Adipocyte (in vitro differentiated cells): ENCODE results near the gene RBM18.

ENCODE experiments used
- DNase-seq: peaks from one replicate; pipeline ENCODE4 v3.0.0-alpha.2; 2015; ENCODE audit warnings: low read depth
- H3K27me3 ChIP-seq: replicated peaks from 2 replicates; pipeline ENCODE4 v1.7.0; 2013; ENCODE audit warnings: mild to moderate bottlenecking, low read length, moderate library complexity; ENCODE audit not compliant: control insufficient read depth, insufficient read depth
- H3K36me3 ChIP-seq: 2 replicates; pipeline ENCODE4 v1.7.0; 2013; ENCODE audit warnings: low read length, mild to moderate bottlenecking, moderate library complexity; ENCODE audit not compliant: control insufficient read depth, insufficient read depth, severe bottlenecking
- H3K4me1 ChIP-seq: 2 replicates; pipeline ENCODE4 v1.7.0; 2013; ENCODE audit warnings: mild to moderate bottlenecking, low read length, moderate library complexity; ENCODE audit not compliant: control insufficient read depth, insufficient read depth
- H3K4me3 ChIP-seq: 2 replicates; pipeline ENCODE4 v1.7.0; 2013; ENCODE audit warnings: mild to moderate bottlenecking, low read length, moderate library complexity
- H3K9ac ChIP-seq: 2 replicates; pipeline ENCODE4 v1.7.0; 2013; ENCODE audit warnings: mild to moderate bottlenecking, low read length, moderate library complexity
- H3K9me3 ChIP-seq: 2 replicates; pipeline ENCODE4 v1.7.0; 2013; ENCODE audit warnings: mild to moderate bottlenecking, low read length, moderate library complexity; ENCODE audit not compliant: control insufficient read depth

RBM18 gene

DNA sequence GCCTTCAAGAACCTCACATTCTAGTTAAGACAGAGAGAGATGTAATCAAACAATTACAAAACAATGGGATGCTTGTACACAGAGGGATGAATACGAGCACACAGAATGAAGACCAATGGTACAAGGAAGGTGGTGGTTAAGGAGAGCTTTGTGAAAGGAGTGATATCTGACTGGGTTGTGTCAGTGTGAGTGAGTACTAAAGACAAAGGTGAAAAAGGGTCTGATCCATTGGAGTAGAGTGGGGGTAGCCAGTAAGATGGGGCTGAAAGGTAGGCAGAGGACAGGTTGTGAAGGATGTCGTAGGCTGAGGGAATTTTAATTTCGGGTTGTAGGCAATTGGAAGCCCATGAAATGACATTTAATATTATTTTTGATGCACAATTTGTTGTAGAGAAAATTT lies 9.9 kb downstream of the RBM18 start:
- Histone ChIP-seq H3K4me3 (no peak overlapping the region), H3K9me3 (no peaks in the 10 kb centered on the region), H3K36me3 (peaks cover 60% of the 10 kb centered on the region), H3K27me3 (no peaks in the 10 kb centered on the region), H3K9ac (no peak overlapping the region), H3K4me1 (no peaks in the 10 kb centered on the region)
- no peak for DNase-seq

DNA sequence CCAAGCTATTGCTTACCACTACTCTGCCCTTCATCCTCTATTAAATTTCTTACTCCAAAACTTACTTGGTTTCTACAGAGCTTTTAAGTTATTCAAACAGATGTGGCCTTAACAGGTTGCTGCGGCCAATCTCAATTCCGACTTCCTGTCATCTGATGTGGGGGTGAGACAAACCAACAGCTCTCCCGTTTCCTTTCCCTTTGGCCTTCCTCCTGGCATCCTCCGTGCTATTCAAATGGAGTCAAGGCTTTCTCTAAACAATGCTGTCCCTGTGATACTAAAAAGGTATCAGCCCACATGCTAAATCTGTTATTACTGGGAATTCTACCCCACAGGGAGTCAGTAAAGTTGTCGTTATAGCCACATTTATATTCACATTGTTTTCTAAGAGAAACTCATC lies 11.8 kb downstream of the RBM18 start:
- no peak overlapping the region for H3K9ac ChIP-seq
- H3K27me3 ChIP-seq: no peaks in the 10 kb centered on the region
- H3K36me3 ChIP-seq: peaks cover 69% of the 10 kb centered on the region
- no peaks in the 10 kb centered on the region for H3K9me3 ChIP-seq
- no peaks in the 10 kb centered on the region for H3K4me1 ChIP-seq
- no peak for DNase-seq
- no peak overlapping the region for H3K4me3 ChIP-seq

DNA sequence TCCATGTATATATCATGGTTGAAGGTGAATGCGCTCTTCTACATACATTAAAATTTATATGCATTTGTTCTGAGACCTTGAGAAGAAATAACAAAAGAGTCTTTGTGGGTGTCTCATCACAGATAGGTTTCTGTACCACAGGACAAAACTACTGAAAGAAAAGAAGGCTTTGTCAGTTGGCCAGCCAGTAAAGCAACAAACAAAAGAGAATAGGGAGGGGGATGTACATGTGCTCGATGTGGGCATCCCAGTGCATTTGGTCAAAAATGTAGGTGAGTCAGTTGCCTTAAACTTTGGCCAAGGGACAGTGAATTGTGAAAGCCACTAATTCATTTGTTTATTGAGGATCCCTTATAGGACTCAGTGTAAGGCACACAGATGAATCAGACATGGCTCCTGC lies 13.3 kb downstream of the RBM18 start:
- H3K9ac ChIP-seq: no peak overlapping the region
- H3K27me3 ChIP-seq: no peaks in the 10 kb centered on the region
- H3K4me1 ChIP-seq: no peaks in the 10 kb centered on the region
- no peak for DNase-seq
- H3K36me3 ChIP-seq: peaks cover 78% of the 10 kb centered on the region
- H3K9me3 ChIP-seq: no peaks in the 10 kb centered on the region
- no peak overlapping the region for H3K4me3 ChIP-seq

DNA sequence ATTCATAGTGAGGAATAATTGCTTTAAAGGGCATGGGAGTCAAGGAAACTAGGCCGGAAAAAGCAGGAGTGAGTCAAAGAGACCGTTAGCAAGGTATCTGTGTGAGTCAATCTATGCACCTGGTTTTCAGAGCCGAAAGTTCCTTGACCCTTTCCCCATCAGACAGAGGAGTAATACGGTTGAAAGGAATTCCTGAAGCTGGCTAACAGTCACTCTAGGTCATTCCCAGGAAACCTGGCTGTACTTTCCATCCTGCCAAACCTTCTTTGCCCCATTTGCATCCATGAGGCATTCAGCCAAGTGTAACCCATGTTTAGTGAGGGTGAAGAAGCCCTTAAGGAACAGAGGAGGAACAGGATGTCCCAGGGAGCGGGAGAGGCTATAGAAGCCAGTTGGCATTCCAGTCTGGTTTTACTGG lies 16.2 kb downstream of the RBM18 start:
- no peaks in the 10 kb centered on the region for H3K4me1 ChIP-seq
- no peak overlapping the region for H3K9ac ChIP-seq
- DNase-seq: no peak
- no peak overlapping the region for H3K4me3 ChIP-seq
- H3K27me3 ChIP-seq: no peaks in the 10 kb centered on the region
- H3K9me3 ChIP-seq: no peaks in the 10 kb centered on the region
- H3K36me3 ChIP-seq: peaks cover 90% of the 10 kb centered on the region

DNA sequence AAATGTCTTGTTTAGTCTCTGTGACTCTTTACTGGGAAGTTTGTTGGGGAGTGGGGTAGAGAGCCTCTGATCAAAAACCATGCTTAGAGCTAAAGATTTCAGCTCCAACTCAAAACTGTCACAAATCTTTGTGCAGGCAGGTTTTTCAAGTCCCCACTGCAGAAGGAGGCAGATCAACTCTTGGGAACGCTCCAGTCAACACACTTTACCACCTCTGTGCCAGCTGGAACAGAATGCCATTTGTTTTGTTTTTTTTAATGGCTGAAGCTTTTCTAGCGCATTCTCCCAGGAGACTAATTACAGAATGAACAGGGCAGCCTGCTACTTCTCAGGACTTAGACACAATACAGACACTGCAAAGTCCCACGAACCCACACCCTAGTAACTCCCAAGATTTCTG lies 18.0 kb downstream of the RBM18 start:
- H3K4me1 ChIP-seq: no peaks in the 10 kb centered on the region
- H3K36me3 ChIP-seq: peaks cover 94% of the 10 kb centered on the region
- no peak overlapping the region for H3K9ac ChIP-seq
- no peak for DNase-seq
- H3K27me3 ChIP-seq: no peaks in the 10 kb centered on the region
- H3K4me3 ChIP-seq: no peak overlapping the region
- H3K9me3 ChIP-seq: no peaks in the 10 kb centered on the region

DNA sequence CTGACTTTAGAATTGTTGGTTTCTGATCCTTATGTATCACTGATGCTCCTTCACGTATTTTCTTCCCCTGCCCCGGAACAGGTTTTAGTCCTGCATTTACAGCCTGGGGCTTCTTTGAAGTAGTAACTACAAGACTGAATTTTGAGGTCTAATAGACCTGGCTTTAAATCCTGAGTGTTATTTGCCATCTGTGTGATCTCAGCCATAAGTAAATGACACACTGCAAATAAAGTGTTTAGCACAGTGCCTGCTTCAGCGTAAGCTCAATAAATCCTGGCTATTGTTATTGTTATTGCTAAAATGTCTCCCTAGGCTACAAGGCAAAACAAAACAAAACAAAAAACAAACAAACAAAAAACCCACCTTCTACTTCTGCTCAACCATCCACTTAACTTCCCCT lies 20.3 kb downstream of the RBM18 start:
- no peaks in the 10 kb centered on the region for H3K4me1 ChIP-seq
- H3K9ac ChIP-seq: no peak overlapping the region
- no peak overlapping the region for H3K4me3 ChIP-seq
- DNase-seq: no peak
- H3K27me3 ChIP-seq: no peaks in the 10 kb centered on the region
- peaks cover 94% of the 10 kb centered on the region for H3K36me3 ChIP-seq
- H3K9me3 ChIP-seq: no peaks in the 10 kb centered on the region

DNA sequence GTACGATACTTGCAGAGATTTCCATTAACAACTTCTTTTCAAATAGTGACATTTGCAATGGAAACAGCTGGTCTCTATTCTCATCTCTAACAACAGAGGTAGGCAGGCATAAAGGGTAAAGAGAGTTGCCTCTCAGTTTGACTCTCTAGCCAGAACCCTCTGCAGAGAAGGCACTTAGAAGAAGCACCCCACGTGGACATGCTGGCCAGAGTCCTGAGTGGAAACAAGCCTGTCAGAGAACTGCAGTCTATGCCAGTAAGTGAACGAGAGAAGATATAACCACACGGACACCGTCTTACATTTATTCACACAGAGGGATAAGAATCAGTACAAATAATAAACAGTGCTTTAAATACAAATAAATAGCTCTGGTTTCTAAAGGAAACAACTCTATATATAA lies 24.9 kb downstream of the RBM18 start:
- no peak overlapping the region for H3K4me3 ChIP-seq
- peaks cover 60% of the 10 kb centered on the region for H3K36me3 ChIP-seq
- H3K9ac ChIP-seq: no peak overlapping the region
- H3K4me1 ChIP-seq: no peaks in the 10 kb centered on the region
- no peaks in the 10 kb centered on the region for H3K27me3 ChIP-seq
- no peaks in the 10 kb centered on the region for H3K9me3 ChIP-seq
- DNase-seq: no peak

DNA sequence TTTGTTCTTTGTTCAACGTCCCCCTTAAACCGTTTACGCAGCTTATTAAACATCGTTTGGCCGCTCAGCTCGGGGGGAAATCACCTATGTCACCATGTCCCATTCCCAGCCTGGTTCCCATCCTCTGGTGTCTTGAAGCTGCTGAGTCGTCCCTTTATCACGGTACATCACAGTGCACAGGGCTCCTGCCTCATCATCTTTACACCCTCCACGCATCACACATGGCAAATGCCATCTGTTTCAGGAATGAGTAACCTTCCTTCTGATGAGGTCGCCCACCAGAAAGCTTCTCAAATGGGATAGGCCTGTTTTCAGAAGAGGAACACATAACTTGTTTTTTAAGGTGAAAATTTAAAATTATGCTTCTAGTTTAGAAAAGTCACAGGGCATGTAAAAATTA lies 28.0 kb downstream of the RBM18 start:
- H3K27me3 ChIP-seq: peaks cover 6% of the 10 kb centered on the region
- H3K4me3 ChIP-seq: no peak overlapping the region
- no peak for DNase-seq
- H3K9me3 ChIP-seq: no peaks in the 10 kb centered on the region
- no peak overlapping the region for H3K9ac ChIP-seq
- H3K36me3 ChIP-seq: peaks cover 30% of the 10 kb centered on the region
- H3K4me1 ChIP-seq: no peaks in the 10 kb centered on the region

DNA sequence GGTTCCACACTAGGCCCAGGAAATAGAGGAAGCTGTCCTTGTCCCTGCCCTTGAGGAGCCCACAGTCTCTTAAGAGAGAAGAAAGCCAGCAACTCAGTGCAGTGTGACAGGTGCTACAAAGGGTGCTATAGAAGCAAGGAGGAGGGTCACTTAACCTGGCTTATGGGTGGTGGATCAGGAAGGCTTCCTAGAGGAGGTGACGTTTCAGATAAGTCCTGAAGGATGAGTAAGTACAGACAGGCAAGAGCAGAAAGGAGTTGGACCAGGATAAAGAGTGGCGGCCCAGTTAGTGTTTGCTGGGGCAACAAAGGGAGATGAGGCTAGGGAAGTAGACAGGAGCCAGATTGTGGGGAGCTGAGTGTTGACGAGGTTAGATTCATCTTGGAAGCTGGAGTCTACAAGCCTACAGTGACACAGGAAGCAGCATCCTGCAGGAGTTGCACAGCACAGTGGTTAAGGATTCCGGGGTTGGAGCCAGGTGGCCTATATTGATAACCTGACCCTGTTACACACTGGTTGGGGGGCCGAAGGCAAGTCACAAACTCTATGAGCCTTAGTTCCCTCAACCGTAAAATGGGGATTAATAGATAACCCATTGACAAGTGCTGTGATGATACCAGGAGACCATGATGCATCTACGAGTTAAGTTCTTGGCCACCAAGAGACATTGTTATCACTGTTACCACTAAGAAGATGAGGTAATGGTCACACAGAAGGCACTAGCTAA lies 30.5 kb downstream of the RBM18 start:
- DNase-seq: no peak
- H3K27me3 ChIP-seq: peaks cover 31% of the 10 kb centered on the region

DNA sequence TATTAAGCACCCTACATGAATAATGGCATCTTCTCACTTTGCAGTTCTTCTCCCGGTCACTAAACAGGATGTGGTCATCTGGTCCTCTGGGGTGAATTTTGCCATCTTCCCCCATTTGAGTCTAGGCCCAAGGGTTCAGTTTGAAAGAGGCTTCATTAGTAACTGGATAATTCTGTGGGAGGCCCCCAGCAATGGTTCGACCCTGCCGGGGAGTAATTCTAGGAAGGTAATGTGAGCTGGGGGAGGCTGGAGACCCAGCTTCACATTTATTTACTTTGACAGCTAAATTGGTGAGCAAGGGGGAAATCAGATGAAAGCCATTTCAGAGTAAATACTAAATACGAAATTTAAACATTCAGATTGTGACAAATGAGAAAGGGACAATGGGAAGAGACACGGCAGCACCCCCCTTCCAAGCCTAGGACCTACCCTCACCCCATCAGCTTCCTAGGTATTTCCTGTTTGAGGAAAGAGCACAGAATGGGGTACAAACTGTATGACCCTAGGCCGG lies 31.8 kb downstream of the RBM18 start:
- Histone ChIP-seq H3K27me3 (peaks cover 34% of the 10 kb centered on the region), H3K4me3 (no peak overlapping the region), H3K36me3 (no peaks in the 10 kb centered on the region), H3K9ac (no peak overlapping the region), H3K4me1 (no peaks in the 10 kb centered on the region), H3K9me3 (no peaks in the 10 kb centered on the region)
- DNase-seq: no peak

More for the DNA sequence above, 30.5 kb downstream of the RBM18 start:
- Histone ChIP-seq H3K9ac (no peak overlapping the region), H3K4me1 (no peaks in the 10 kb centered on the region), H3K4me3 (no peak overlapping the region), H3K9me3 (no peaks in the 10 kb centered on the region), H3K36me3 (peaks cover 7% of the 10 kb centered on the region)

DNA sequence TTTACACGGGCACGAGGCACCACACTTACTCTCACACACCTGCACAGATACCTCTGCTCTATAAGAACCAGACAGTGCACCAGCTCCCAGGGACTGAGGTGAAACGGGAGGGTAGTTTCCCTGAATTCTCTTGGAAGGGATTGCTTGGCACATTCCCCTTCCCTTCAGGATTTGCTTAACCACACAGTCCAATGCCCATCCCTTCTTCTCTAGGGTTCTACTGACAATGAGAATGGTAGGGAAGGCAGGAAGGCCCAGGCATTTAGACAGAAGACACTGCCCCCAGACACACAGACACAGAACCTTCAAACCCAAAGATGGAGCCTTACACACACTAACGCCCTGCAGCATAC lies 35.2 kb downstream of the RBM18 start:
- no peak for DNase-seq
- H3K27me3 ChIP-seq: peaks cover 60% of the 10 kb centered on the region
- no peaks in the 10 kb centered on the region for H3K9me3 ChIP-seq
- no peak overlapping the region for H3K4me3 ChIP-seq
- H3K36me3 ChIP-seq: no peaks in the 10 kb centered on the region
- no peak overlapping the region for H3K9ac ChIP-seq
- peaks cover 7% of the 10 kb centered on the region for H3K4me1 ChIP-seq
